Suprapubic skin (tissue), 3 donors: ENCODE measurements around the gene SPIN3.

ENCODE experiments used
- POLR2A ChIP-seq, 2 donors: fragments of 450-650 bp; IDR thresholded peaks; one replicate each; pipeline ENCODE4 v1.6.1; 2017; ENCODE audit warnings: antibody characterized with exemption in 2 of 2, mild to moderate bottlenecking in 2 of 2, moderate library complexity in 2 of 2
- TF ChIP-seq, protein P1 (sequence below), 2 donors: fragments of 200-600 bp in 1 of 2; fragments of 450-650 bp in 1 of 2; sonication (generic) in 1 of 2; IDR thresholded peaks; one replicate each; pipeline ENCODE4 v1.5.1; 2016 to 2019; ENCODE audit warnings: antibody characterized with exemption in 2 of 2, mild to moderate bottlenecking in 1 of 2, moderate library complexity in 1 of 2

DNA sequence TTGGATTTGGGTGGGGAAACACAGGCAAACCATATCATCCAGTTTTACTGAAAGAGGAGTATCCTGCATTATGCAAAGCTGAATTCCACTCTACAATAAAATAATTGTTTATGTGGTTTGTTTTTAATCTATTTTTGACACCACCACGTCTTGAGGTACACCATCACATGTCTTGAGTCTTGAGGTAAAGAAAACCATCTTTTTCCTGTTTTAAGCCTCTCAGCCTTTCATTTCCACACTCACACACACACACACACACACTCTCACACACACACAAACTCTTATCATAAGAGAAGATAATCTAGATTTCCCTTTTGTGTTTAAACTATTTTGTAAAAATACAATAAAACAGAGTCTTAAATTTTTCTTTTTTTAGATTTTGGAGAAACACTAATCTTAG, 32.0 kb downstream of the SPIN3 start:
- TF ChIP-seq, protein P1, sequence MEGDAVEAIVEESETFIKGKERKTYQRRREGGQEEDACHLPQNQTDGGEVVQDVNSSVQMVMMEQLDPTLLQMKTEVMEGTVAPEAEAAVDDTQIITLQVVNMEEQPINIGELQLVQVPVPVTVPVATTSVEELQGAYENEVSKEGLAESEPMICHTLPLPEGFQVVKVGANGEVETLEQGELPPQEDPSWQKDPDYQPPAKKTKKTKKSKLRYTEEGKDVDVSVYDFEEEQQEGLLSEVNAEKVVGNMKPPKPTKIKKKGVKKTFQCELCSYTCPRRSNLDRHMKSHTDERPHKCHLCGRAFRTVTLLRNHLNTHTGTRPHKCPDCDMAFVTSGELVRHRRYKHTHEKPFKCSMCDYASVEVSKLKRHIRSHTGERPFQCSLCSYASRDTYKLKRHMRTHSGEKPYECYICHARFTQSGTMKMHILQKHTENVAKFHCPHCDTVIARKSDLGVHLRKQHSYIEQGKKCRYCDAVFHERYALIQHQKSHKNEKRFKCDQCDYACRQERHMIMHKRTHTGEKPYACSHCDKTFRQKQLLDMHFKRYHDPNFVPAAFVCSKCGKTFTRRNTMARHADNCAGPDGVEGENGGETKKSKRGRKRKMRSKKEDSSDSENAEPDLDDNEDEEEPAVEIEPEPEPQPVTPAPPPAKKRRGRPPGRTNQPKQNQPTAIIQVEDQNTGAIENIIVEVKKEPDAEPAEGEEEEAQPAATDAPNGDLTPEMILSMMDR (IDR thresholded peaks at IDR 0.05), result no peak
- no peak for TF ChIP-seq POLR2A (IDR thresholded peaks at IDR 0.05)
